SK-N-MC (cell line): Measurements from ENCODE around the gene SMG7.
A peak's percentile ranks its signal among the peaks of the same experiment; 100 is the strongest.
"Not testable (repeated sequence)": the region's sequence is repeated elsewhere in the genome, so short reads cannot be mapped to it uniquely, and the experiment has no call there.

Source experiments
- DNase-seq: peaks from one replicate; pipeline ENCODE4 v3.0.0-alpha.2; 2011; ENCODE audit warnings: low read depth, low spot score
- H3K27ac ChIP-seq: fragments of 200-600 bp; sonication (generic); 2 replicates; pipeline ENCODE4 v1.5.1; 2016; ENCODE audit warnings: mixed run types
- H3K36me3 ChIP-seq: fragments of 200-600 bp; sonication (generic); 2 replicates; pipeline ENCODE4 v1.6.1; 2017; ENCODE audit warnings: antibody characterized with exemption, low read length, mixed read lengths; ENCODE audit not compliant: insufficient read depth
- H3K4me3 ChIP-seq: fragments of 200-600 bp; sonication (generic); 2 replicates; pipeline ENCODE4 v1.5.1; 2016
- H3K9ac ChIP-seq: fragments of 200-600 bp; sonication (generic); 2 replicates; pipeline ENCODE4 v1.8.0; 2017; ENCODE audit warnings: mixed run types, mixed read lengths; ENCODE audit not compliant: insufficient read length
- H3K9me3 ChIP-seq: fragments of 200-600 bp; sonication (generic); 2 replicates; pipeline ENCODE4 v1.6.1; 2017; ENCODE audit warnings: low read depth, mild to moderate bottlenecking, antibody characterized with exemption, low read length, moderate library complexity, mixed read lengths
- EZH2 ChIP-seq: fragments of 200-600 bp; sonication (generic); IDR thresholded peaks from one replicate; pipeline ENCODE4 v1.6.1; 2017; ENCODE audit warnings: antibody characterized with exemption
- FOXP2 ChIP-seq: optimal IDR thresholded peaks from 2 replicates; pipeline ENCODE3; 2011; ENCODE audit warnings: mild to moderate bottlenecking, moderate library complexity; ENCODE audit not compliant: insufficient read depth; ENCODE audit errors: extremely low read length, control extremely low read depth
- POLR2AphosphoS5 ChIP-seq: IDR thresholded peaks from 2 replicates; pipeline ENCODE4 v1.6.1; 2012; ENCODE audit warnings: mild to moderate bottlenecking, low read depth, low read length, borderline replicate concordance

The SMG7 gene, protein sequence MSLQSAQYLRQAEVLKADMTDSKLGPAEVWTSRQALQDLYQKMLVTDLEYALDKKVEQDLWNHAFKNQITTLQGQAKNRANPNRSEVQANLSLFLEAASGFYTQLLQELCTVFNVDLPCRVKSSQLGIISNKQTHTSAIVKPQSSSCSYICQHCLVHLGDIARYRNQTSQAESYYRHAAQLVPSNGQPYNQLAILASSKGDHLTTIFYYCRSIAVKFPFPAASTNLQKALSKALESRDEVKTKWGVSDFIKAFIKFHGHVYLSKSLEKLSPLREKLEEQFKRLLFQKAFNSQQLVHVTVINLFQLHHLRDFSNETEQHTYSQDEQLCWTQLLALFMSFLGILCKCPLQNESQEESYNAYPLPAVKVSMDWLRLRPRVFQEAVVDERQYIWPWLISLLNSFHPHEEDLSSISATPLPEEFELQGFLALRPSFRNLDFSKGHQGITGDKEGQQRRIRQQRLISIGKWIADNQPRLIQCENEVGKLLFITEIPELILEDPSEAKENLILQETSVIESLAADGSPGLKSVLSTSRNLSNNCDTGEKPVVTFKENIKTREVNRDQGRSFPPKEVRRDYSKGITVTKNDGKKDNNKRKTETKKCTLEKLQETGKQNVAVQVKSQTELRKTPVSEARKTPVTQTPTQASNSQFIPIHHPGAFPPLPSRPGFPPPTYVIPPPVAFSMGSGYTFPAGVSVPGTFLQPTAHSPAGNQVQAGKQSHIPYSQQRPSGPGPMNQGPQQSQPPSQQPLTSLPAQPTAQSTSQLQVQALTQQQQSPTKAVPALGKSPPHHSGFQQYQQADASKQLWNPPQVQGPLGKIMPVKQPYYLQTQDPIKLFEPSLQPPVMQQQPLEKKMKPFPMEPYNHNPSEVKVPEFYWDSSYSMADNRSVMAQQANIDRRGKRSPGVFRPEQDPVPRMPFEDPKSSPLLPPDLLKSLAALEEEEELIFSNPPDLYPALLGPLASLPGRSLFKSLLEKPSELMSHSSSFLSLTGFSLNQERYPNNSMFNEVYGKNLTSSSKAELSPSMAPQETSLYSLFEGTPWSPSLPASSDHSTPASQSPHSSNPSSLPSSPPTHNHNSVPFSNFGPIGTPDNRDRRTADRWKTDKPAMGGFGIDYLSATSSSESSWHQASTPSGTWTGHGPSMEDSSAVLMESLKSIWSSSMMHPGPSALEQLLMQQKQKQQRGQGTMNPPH

DNA sequence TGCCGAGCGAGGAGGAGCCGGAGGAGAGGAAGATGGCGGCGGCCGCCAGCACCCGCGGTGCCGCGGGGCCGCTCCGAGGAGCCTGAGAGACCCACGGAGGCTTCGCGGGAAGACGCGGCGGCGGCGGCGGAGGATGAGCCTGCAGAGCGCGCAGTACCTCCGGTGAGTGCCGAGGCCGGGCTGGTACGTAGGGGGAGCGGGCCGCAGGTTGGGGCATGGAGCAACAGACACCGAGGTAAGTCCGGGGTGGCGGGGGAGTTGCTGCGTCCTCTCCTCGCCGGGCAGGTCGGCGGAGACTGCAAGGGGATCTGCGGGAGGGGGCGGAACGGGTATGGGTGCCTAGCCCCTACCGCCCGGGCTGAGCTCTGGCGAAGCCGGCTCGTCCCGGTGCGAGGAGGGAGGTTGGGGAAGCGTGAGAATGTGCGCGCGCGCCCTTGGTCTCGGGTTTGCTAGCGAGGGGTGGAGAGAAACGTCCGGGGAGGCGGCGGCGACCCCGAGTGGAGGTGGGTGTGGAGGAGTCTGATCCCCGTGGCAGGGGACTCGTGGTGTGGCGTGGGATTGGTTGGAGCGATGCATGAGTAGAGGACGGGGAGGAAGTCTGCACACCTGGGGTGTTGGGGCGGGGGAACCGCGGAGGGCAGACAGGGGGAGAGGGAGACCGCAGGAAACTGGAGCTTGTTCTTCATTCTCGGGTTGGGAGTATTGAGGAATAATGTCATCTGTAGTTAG lies at the start of gene SMG7:
SMG7 (plus strand) TSS at position 12 of the 729 bp plus-strand sequence; CDS start at position 134, 122 bp downstream.
- Histone ChIP-seq H3K9ac (peak within 1 kb of the TSS; percentile 99), H3K9me3 (no peaks in the 10 kb centered on the region), H3K36me3 (no peaks in the 10 kb centered on the region; the same call in 1 of the 2 replicates), H3K27ac (peak within 1 kb of the TSS; percentile 100), H3K4me3 (peak within 1 kb of the TSS; percentile 96)
- DNase-seq: no peak
- peak; percentile 54; the same call in 1 of the 2 replicates for TF ChIP-seq POLR2AphosphoS5
- TF ChIP-seq EZH2: no peak

DNA sequence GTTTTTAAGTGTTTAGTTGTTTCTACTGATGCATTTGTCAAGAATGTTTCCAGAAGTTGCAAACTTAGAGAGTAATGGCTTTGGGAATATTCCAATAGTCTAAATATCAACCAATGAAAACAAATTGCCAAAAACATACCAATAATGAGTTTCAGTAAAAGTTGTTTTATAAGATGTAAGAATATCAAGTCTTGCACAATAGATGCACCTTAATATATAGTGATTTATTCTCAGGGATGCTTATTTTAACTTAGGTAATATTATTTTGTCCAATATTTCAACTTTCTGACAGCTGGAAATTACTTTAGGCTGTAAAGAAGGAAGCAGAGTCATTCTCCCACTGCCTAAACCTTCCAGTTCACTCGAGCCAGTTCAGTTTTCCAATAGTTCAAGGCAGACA lies 48.8 kb upstream of the SMG7 start:
- H3K27ac ChIP-seq: no peak overlapping the region
- H3K9me3 ChIP-seq: no peaks in the 10 kb centered on the region
- H3K36me3 ChIP-seq: no peaks in the 10 kb centered on the region
- no peak overlapping the region for H3K4me3 ChIP-seq
- TF ChIP-seq FOXP2 (no peak), POLR2AphosphoS5 (no peak), EZH2 (no peak)
- no peak overlapping the region for H3K9ac ChIP-seq
- no peak for DNase-seq

DNA sequence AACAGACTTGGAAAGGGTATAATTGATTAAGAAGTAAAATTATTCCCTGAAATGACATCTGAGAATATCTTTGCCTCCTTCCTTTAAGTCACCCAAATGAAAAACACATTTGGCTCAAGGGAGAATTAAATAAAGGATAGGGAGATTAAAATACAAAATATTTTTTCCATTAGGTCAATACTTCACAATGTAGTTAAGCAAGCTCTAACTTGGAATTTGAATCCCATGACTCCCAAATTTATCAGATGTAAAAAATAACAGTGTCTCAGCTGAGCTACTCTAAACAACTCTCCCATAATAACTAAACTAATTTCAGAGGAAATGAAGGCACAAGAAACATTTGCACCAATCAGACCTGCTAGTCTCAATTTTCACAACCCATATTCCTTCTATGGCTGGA lies 47.6 kb upstream of the SMG7 start:
- DNase-seq: no peak
- TF ChIP-seq EZH2: no peak
- H3K9ac ChIP-seq: no peak overlapping the region

DNA sequence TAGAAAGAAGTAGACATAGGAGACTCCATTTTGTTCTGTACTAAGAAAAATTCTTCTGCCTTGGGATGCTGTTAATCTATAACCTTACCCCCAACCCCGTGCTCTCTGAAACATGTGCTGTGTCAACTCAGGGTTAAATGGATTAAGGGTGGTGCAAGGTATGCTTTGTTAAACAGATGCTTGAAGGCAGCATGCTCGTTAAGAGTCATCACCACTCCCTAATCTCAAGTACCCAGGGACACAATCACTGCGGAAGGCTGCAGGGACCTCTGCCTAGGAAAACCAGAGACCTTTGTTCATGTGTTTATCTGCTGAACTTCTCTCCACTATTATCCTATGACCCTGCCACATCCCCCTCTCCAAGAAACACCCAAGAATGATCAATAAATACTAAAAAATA lies 44.7 kb upstream of the SMG7 start:
- not testable (repeated sequence) for H3K9me3 ChIP-seq, H3K9ac ChIP-seq

More for the DNA sequence above, 47.6 kb upstream of the SMG7 start:
- H3K9me3 ChIP-seq: no peaks in the 10 kb centered on the region
- H3K4me3 ChIP-seq: no peak overlapping the region
- H3K27ac ChIP-seq: no peak overlapping the region
- H3K36me3 ChIP-seq: no peaks in the 10 kb centered on the region

DNA sequence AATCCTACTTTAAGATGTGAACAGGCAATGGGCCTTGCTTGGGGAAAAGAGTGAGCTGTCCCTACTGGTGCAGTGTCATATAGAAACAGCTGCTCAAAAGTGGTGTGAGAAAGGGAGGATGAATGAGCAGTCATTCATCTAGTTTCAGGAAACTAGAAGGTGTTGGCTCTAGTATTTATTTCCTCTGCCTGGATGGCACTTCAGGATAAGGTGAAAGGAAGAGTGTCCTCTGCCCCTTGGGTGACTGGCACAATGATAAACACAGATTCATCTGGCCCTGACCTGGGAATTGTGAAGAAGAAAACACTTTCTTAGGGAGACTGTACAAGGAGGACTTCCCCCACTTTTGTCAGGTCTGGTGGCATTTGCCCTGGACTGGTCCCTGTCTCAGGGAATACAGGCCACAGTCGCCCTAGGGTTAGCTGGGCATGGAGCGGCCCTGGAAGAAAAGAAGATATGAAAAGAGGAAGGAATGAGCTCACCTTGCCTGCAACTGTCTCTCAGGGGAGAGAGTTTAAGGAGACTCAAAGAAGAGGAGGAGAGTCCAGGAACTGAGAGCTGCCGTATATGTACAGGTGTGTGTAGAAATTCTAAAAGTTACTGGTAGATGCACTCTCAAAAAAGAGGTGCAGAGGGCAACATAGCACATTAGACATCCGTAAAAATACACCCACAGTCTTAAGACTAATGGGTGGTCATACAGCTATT lies 40.3 kb upstream of the SMG7 start:
- no peaks in the 10 kb centered on the region for H3K9me3 ChIP-seq
- no peak overlapping the region for H3K27ac ChIP-seq
- no peak overlapping the region for H3K9ac ChIP-seq
- TF ChIP-seq EZH2: no peak
- TF ChIP-seq FOXP2: no peak
- no peak for TF ChIP-seq POLR2AphosphoS5
- H3K4me3 ChIP-seq: no peak overlapping the region
- DNase-seq: no peak
- H3K36me3 ChIP-seq: no peaks in the 10 kb centered on the region

More for the DNA sequence above, 44.7 kb upstream of the SMG7 start:
- H3K4me3 ChIP-seq, H3K27ac ChIP-seq, DNase-seq, H3K36me3 ChIP-seq: not testable (repeated sequence)

DNA sequence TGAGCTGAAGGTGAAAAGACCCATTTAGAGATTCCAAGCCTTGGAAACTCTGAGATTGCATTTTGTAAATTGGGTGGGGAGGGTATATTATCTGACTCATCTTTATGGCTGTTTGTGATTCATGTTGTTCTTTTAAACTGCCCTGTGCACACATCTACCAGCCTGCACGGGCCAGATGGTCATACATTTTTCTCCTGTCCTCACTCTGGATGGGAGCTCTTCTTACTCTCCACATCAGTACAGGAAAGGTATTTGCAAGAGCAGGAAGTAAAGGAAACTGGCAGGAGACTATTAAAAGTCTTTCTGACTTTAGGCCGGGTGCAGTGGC lies 39.8 kb upstream of the SMG7 start:
- no peaks in the 10 kb centered on the region for H3K9me3 ChIP-seq
- H3K27ac ChIP-seq: no peak overlapping the region
- TF ChIP-seq EZH2 (no peak), FOXP2 (no peak), POLR2AphosphoS5 (no peak)
- no peak for DNase-seq
- H3K36me3 ChIP-seq: no peaks in the 10 kb centered on the region
- no peak overlapping the region for H3K4me3 ChIP-seq
- no peak overlapping the region for H3K9ac ChIP-seq

DNA sequence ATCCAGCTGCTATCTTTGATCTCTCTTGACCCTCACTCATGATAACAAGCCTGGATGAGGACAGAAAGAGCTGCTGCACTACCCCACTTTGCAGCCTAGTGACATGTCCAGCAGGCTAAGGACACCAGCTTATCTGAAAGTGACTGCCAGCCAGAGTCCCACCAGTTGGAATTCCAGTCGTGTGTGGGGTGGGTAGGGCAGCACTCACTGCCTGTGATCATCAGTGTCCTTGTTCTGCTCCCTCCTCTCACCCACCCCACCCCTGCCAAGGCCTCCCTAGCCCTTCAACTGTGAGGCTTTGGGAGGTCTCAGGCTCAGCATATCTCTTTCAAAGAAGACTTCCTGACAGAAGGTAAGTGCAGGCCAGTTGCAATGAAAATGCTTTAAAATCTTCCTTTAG lies 38.6 kb upstream of the SMG7 start:
- Histone ChIP-seq H3K27ac (no peak overlapping the region), H3K9me3 (no peaks in the 10 kb centered on the region), H3K4me3 (no peak overlapping the region), H3K36me3 (no peaks in the 10 kb centered on the region), H3K9ac (no peak overlapping the region)
- TF ChIP-seq EZH2: no peak
- no peak for TF ChIP-seq FOXP2
- TF ChIP-seq POLR2AphosphoS5: no peak
- DNase-seq: no peak

DNA sequence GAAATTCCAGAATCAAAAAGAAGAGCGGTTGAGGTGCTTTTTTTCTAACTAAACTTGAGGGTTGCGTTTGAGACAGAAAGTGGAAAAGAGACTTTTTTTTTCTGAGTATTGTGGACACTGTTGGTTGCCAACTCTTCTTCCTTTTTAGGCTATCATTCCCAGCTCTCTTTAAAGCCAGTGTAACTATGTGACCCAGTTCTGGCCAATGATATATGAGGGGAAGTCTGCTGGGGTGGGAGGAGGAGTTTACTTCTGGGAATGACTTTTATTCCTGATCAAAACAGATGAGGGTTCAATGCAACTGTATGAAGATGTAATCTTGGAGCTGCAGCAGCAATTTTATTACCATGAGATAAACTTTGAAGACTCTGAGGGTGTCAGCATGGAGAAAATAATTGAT lies 36.8 kb upstream of the SMG7 start:
- TF ChIP-seq FOXP2 (no peak), EZH2 (no peak), POLR2AphosphoS5 (no peak)
- no peak overlapping the region for H3K4me3 ChIP-seq
- H3K9me3 ChIP-seq: no peaks in the 10 kb centered on the region
- H3K36me3 ChIP-seq: no peaks in the 10 kb centered on the region
- H3K27ac ChIP-seq: no peak overlapping the region
- H3K9ac ChIP-seq: no peak overlapping the region
- DNase-seq: no peak
